Testis (tissue), 3 donors: Measurements from ENCODE around the gene HPD. TPM values are rescaled to one million over a fixed set of nuclear protein-coding genes. Genes with fewer than 3 reads are reported as not detected.
A peak's percentile ranks its signal among the peaks of the same experiment; 100 is the strongest.

ENCODE experiments used
- DNase-seq: peaks from one replicate; pipeline ENCODE4 v3.0.0-alpha.2; 2019
- H3K27ac ChIP-seq, 2 donors: fragments of 200-600 bp; sonication (generic); one replicate each; pipeline ENCODE4 v1.5.1; 2019
- H3K27me3 ChIP-seq: fragments of 200-600 bp; sonication (generic); one replicate; pipeline ENCODE4 v1.5.1; 2019
- H3K36me3 ChIP-seq: fragments of 200-600 bp; sonication (generic); one replicate; pipeline ENCODE4 v1.5.1; 2017; ENCODE audit warnings: low read depth; ENCODE audit errors: missing control alignments
- H3K4me1 ChIP-seq: fragments of 200-600 bp; sonication (generic); one replicate; pipeline ENCODE4 v1.5.1; 2019
- H3K4me3 ChIP-seq, 2 donors: fragments of 200-600 bp; sonication (generic); one replicate each; pipeline ENCODE4 v1.5.1; 2017 to 2019
- H3K9me3 ChIP-seq: fragments of 200-600 bp; sonication (generic); one replicate; pipeline ENCODE4 v1.5.1; 2017
- POLR2A ChIP-seq: fragments of 450-650 bp; IDR thresholded peaks from one replicate; pipeline ENCODE4 v1.6.1; 2017; ENCODE audit warnings: antibody characterized with exemption, mild to moderate bottlenecking, moderate library complexity
- WGBS, 2 donors: methylation state at CpG; one replicate each; pipeline ENCODE4 v1.1.5; 2018; 5-methylcytosine and 5-hydroxymethylcytosine counted together
- intact Hi-C: fragments of 100-400 bp; cut with DNase I; formaldehyde crosslinking; loops from one replicate; pipeline ENCODE4 v1.15.1; 2023; ENCODE audit warnings: low total_unique reads
- polyA plus RNA-seq: library from polyadenylated mRNA; stranded (reverse); fragments of 350-450 nt; fragmentation: Illumina TruSeq; extraction: RNeasy Lipid Tissue Mini Kit (QIAGEN cat#74804); gene quantifications from one replicate; pipeline ENCODE4 v1.2.3, GENCODE V29; 2014; ENCODE audit warnings: low read depth, low replicate concordance; ENCODE audit not compliant: insufficient read depth
- total RNA-seq, 2 donors: library from RNA; depleted of rRNA; stranded (reverse); fragments of >200 nt; gene quantifications; one replicate each; pipeline ENCODE4 v1.2.3, GENCODE V29; 2016
- TF ChIP-seq, protein P1 (sequence below), 3 experiments: fragments of 450-650 bp in 2 of 3; fragments of 200-600 bp in 1 of 3; sonication (generic) in 1 of 3; IDR thresholded peaks; one replicate each; pipeline ENCODE4 v1.5.1; 2016 to 2019; ENCODE audit warnings: antibody characterized with exemption in 3 of 3, mild to moderate bottlenecking in 2 of 3, moderate library complexity in 1 of 3

Gene HPD
- total and polyA plus RNA-seq, 3 donors from 2014 or later: 5.9 to 11.6 (median 10.6) TPM

DNA sequence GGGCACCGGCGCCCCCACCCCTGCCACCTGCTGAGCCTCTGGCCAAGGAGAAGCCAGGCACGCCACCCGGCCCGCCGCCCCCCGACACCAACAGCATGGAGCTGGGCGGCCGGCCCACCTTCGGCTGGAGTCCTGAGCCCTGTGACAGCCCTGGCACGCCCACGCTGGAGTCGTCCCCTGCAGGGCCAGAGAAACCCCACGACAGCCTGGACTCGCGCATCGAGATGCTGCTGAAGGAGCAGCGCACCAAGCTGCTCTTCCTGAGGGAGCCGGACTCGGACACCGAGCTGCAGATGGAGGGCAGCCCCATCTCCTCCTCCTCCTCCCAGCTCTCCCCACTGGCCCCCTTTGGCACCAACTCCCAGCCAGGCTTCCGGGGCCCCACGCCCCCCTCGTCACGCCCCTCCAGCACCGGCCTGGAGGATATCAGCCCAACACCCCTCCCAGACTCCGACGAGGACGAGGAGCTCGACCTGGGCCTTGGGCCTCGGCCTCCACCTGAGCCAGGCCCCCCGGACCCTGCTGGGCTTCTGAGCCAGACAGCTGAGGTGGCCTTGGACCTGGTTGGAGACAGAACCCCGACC is 48.3 kb downstream of the HPD start:
- 78 to 79% methylated on average over 21 to 31 of the region's 33 CpGs for WGBS, 2 donors
- H3K9me3 ChIP-seq: no peaks in the 10 kb centered on the region
- peaks cover 45% of the 10 kb centered on the region for H3K4me1 ChIP-seq
- TF ChIP-seq, protein P1, sequence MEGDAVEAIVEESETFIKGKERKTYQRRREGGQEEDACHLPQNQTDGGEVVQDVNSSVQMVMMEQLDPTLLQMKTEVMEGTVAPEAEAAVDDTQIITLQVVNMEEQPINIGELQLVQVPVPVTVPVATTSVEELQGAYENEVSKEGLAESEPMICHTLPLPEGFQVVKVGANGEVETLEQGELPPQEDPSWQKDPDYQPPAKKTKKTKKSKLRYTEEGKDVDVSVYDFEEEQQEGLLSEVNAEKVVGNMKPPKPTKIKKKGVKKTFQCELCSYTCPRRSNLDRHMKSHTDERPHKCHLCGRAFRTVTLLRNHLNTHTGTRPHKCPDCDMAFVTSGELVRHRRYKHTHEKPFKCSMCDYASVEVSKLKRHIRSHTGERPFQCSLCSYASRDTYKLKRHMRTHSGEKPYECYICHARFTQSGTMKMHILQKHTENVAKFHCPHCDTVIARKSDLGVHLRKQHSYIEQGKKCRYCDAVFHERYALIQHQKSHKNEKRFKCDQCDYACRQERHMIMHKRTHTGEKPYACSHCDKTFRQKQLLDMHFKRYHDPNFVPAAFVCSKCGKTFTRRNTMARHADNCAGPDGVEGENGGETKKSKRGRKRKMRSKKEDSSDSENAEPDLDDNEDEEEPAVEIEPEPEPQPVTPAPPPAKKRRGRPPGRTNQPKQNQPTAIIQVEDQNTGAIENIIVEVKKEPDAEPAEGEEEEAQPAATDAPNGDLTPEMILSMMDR (IDR thresholded peaks at IDR 0.05): no peak
- TF ChIP-seq POLR2A: no peak
- H3K4me3 ChIP-seq: no peak overlapping the region
- H3K36me3 ChIP-seq: no peaks in the 10 kb centered on the region
- no peaks in the 10 kb centered on the region for H3K27me3 ChIP-seq
- DNase-seq: no peak
- H3K27ac ChIP-seq: peak overlapping the region in 1 of 2 donors; percentile 64
- intact Hi-C loops: loop anchor here (2.0 kb wide), 1 partner anchor 16 kb away; no protein-coding TSS in a partner anchor

DNA sequence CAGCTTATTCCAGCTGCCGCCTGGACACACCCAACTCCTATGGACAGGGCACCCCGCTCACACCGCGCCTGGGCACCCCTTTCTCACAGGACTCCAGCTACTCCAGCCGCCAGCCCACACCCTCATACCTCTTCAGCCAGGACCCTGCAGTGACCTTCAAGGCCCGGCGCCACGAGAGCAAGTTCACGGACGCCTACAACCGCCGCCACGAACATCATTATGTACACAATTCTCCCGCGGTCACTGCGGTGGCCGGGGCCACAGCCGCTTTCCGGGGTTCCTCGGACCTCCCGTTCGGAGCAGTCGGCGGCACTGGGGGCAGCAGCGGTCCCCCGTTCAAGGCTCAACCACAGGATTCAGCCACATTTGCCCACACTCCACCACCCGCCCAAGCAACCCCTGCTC is 48.9 kb downstream of the HPD start:
- intact Hi-C loops: loop anchor here (2.0 kb wide), 1 partner anchor 15 kb away; no protein-coding TSS in a partner anchor
- no peak for DNase-seq
- peaks cover 45% of the 10 kb centered on the region for H3K4me1 ChIP-seq
- H3K27ac ChIP-seq: no peak overlapping the region
- TF ChIP-seq, protein P1 (IDR thresholded peaks at IDR 0.05): no peak
- no peak for TF ChIP-seq POLR2A
- no peaks in the 10 kb centered on the region for H3K9me3 ChIP-seq
- no peaks in the 10 kb centered on the region for H3K27me3 ChIP-seq
- no peak overlapping the region for H3K4me3 ChIP-seq
- 87 to 94% methylated on average over 26 to 27 of the region's 27 CpGs for WGBS, 2 donors
- no peaks in the 10 kb centered on the region for H3K36me3 ChIP-seq

DNA sequence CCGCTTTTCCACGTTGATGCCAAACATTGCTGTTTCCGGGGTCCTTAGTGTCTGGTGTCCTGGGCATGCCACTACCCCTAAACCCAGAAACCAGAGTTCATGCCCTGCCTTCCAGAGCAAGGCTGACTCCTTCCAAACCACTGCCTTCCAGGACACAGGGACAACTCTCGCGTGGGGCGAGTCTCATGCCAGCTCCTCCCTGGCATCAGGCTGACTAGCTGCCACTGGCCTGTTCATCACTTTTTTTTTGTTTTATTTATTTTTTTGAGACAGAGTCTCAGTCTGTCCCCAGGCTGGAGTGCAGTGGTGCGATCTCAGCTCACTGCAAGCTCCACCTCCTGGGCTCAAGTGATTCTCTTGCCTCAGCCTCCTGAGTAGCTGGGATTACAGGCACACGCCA is 50.0 kb downstream of the HPD start:
- TF ChIP-seq POLR2A: no peak
- TF ChIP-seq, protein P1 (IDR thresholded peaks at IDR 0.05): no peak
- no peak for DNase-seq
- intact Hi-C loops: no loop called here
- Histone ChIP-seq H3K4me3 (no peak overlapping the region), H3K9me3 (no peaks in the 10 kb centered on the region), H3K4me1 (peaks cover 42% of the 10 kb centered on the region), H3K36me3 (no peaks in the 10 kb centered on the region), H3K27ac (no peak overlapping the region), H3K27me3 (no peaks in the 10 kb centered on the region)
- WGBS, 2 donors: 86 to 90% methylated on average over 8 of the region's 8 CpGs

DNA sequence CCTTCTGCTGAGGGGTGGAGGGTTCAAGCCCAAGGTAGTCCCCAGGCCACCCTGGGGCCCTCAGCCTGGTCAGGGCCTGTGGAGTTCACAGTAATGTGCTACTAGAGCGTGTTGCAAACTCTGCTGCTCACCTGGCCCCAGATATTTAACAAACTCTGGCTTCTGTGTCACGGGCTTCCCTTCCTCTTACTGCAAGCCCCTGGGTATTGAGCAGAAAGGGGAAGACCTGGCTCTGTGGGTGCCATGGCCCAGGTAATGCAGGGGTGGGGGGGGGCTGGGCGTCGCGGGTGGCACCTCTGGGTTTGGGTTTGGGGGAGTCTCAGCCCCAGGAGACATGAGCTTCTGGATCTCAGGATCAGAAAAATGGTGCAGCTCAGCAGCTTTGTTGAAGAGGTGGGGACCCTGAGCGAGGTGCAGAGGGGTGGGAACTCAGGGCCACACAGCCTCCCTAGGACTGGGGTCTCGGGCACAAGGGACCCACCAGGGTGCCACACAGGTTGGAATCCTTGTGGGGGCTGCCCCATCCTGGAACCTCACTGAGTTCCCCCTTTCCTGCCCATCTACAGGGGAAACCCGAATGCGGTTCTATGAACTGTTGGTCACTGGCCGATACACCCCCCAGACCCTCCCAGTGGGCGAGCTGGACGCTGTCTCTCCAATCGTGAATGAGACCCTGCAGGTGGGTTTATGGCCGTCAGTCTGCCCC is 50.9 kb downstream of the HPD start:
- DNase-seq: no peak
- Histone ChIP-seq H3K4me3 (no peak overlapping the region), H3K36me3 (no peaks in the 10 kb centered on the region), H3K27me3 (no peaks in the 10 kb centered on the region), H3K9me3 (no peaks in the 10 kb centered on the region), H3K4me1 (peaks cover 34% of the 10 kb centered on the region), H3K27ac (no peak overlapping the region)
- TF ChIP-seq POLR2A: no peak
- TF ChIP-seq, protein P1 (IDR thresholded peaks at IDR 0.05): no peak
- WGBS, 2 donors: 81 to 83% methylated on average over 12 to 14 of the region's 14 CpGs
- intact Hi-C loops: no loop called here
